LNCaP clone FGC (cell line): Measurements from ENCODE around the gene TAS2R10.
"Not testable (repeated sequence)": the region's sequence is repeated elsewhere in the genome, so short reads cannot be mapped to it uniquely, and the experiment has no call there.

Experiments
- DNase-seq: peaks from one replicate; pipeline ENCODE4 v3.0.0-alpha.2; 2011; ENCODE audit warnings: low read depth
- H3K4me3 ChIP-seq: 2 replicates; pipeline ENCODE4 v1.5.1; 2011; ENCODE audit warnings: mild to moderate bottlenecking, low read depth, low read length, control low read depth
- TF ChIP-seq, protein P1 (sequence below): IDR thresholded peaks from 2 replicates; pipeline ENCODE4 v1.5.1; 2012; ENCODE audit warnings: mild to moderate bottlenecking; ENCODE audit not compliant: control insufficient read depth, insufficient read depth; ENCODE audit errors: extremely low read depth

TAS2R10 gene

GRCh38 chr12:10811883-10812536, 14.1 kb downstream of the TAS2R10 start:
- TF ChIP-seq, protein P1, sequence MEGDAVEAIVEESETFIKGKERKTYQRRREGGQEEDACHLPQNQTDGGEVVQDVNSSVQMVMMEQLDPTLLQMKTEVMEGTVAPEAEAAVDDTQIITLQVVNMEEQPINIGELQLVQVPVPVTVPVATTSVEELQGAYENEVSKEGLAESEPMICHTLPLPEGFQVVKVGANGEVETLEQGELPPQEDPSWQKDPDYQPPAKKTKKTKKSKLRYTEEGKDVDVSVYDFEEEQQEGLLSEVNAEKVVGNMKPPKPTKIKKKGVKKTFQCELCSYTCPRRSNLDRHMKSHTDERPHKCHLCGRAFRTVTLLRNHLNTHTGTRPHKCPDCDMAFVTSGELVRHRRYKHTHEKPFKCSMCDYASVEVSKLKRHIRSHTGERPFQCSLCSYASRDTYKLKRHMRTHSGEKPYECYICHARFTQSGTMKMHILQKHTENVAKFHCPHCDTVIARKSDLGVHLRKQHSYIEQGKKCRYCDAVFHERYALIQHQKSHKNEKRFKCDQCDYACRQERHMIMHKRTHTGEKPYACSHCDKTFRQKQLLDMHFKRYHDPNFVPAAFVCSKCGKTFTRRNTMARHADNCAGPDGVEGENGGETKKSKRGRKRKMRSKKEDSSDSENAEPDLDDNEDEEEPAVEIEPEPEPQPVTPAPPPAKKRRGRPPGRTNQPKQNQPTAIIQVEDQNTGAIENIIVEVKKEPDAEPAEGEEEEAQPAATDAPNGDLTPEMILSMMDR, result no peak

DNA sequence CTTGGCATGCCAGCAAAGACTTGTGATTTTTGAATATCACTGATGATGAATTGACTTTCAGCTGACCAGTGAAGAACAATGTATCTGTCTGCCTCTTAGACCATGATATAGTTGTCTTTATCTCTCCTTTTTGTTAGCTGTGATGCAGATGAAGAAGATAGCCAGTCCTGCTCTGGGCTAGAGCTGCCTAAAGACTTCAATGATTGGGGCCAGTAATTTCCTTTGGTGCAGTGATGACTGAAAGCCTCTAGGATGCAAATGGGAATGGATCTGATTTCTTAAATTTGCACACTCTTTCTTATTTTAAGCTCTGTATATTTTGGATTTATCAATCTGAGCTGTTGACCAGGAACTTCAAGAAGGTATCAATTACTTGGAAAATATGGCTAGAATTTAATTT, 16.1 kb downstream of the TAS2R10 start, which contains the start of gene TAS2R9:
TAS2R9 (minus strand) TSS at position 101 of the 400 bp plus-strand sequence; CDS start at position 8, 93 bp downstream.
- TF ChIP-seq, protein P1, result no peak
- DNase-seq, result no peak
- H3K4me3 ChIP-seq, result no peak within 1 kb of the TSS

More at GRCh38 chr12:10811883-10812536, 14.1 kb downstream of the TAS2R10 start:
- no peak overlapping the region for H3K4me3 ChIP-seq
- DNase-seq, result no peak

DNA sequence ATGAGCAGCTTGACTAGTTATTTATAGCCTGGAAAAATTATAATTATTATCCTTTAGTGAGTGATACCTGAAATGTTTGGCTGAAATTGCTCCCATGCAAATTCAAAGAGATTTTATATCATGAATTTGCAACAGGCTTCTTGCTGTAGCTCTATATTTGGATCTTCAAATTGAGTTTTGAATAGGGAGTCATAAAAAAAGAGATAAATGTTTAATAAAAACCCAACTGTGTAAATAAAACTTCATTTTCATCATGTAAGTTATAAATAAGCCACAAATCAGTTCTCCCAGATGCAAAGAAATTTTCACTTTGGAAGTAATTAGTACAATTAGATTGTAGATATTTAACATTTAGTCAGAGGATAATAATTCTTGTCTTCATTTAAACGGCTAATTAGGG, 19.0 kb downstream of the TAS2R10 start, which contains the start of gene TAS2R8:
TAS2R8 (minus strand) TSS at position 101 of the 400 bp plus-strand sequence. CDS start 306 bp downstream, outside the sequence.
- no peak for DNase-seq
- TF ChIP-seq, protein P1, result no peak
- no peak within 1 kb of the TSS for H3K4me3 ChIP-seq

DNA sequence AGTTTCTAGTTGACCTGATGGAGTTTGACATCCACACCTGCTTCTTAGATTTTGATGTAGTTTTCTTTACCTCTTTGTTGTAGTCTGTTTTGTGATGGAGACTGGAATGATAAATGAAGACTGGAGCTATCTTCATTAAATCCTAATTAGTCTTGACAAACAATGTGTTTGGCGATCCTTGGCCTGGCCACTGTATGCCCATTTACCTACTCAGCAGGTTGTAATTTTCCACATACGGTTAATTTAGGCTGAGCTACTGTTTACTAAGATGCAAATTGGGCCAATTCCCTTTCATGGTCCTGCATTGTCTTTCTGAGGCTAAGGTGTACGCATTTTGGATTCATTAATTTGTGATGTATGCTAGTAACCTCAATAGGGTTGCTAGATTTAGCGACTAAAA, 23.6 kb downstream of the TAS2R10 start, which contains the start of gene TAS2R7:
TAS2R7 (minus strand) TSS at position 41 of the 400 bp plus-strand sequence. CDS start 57 bp downstream, outside the sequence.
- no peak for DNase-seq
- H3K4me3 ChIP-seq, result no peak within 1 kb of the TSS
- TF ChIP-seq, protein P1, result no peak

DNA sequence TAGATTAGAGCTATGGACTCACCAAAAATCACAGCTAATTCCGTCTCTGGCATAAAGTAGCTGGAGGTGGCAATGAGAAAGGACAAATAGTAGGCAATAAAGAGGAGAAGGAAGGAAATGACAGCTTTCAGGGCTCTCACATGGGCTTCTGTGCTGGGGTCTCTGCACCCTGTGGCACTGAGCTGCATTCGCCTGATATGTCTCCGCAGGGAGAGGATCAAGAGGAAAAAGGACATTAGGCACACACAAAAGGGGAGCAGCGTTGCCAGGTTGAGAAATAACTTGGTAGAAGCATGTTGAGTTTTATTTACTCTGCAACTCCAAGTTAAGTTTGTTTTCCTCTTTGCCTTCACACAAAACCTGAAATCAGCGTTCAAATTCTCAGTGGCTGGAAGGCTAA, 24.4 kb downstream of the TAS2R10 start:
- DNase-seq, result no peak
- no peak overlapping the region for H3K4me3 ChIP-seq
- TF ChIP-seq, protein P1, result no peak

DNA sequence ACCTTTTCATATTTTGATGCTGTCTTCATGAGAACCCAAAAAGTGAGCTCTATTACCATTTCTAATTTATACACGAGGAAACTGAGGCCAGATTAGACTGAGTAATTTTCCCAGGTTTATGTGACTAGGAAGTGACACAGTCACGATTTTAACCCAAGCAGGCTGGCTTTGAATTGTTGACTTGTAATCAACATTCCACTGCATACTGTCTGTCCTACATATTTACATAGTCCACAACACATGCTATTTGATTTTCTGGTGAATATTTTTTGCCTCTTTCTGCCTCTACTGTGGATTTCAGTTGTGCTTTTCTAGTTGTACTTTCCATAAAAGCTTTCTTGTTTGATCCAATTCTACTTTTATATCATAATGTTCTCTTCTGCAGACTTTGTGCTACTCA, 31.9 kb downstream of the TAS2R10 start:
- TF ChIP-seq, protein P1, result no peak
- DNase-seq, result no peak
- H3K4me3 ChIP-seq, result no peak overlapping the region

DNA sequence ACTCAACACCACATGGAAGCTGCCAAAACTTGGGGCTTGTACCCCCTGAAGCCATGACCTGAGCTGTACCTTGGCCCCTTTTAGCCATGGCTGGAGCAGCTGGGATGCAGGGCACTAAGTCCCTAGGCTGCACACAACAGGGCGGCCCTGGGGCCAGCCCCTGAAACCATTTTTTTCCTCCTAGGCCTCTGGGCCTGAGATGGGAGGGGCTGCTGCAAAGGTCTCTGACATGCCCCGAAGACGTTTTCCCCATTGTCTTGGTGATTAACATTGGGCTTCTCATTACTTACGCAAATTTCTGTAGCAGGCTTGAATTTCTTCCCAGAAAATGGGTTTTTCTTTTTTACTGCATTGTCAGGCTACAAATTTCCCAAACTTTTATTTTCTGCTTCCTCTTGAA, 34.4 kb downstream of the TAS2R10 start:
- not testable (repeated sequence) for DNase-seq, H3K4me3 ChIP-seq
